Progenitor cell of endocrine pancreas (in vitro differentiated cells): ENCODE data around the gene CFAP44. TPM values are rescaled to one million over a fixed set of nuclear protein-coding genes. Genes with fewer than 3 reads are reported as not detected.
"Not testable (repeated sequence)": the region's sequence is repeated elsewhere in the genome, so short reads cannot be mapped to it uniquely, and the experiment has no call there.

Experiments
- DNase-seq: peaks from one replicate; pipeline ENCODE4 v3.0.0; 2021; ENCODE audit warnings: low spot score; ENCODE audit not compliant: unreplicated experiment
- H3K27ac Mint-ChIP-seq: 2 replicates; pipeline ENCODE4 v1.8.0; 2021; ENCODE audit warnings: mild to moderate bottlenecking, moderate library complexity, mixed read lengths
- H3K27me3 Mint-ChIP-seq: 2 replicates; pipeline ENCODE4 v1.8.0; 2021; ENCODE audit warnings: mixed read lengths
- H3K36me3 Mint-ChIP-seq: 2 replicates; pipeline ENCODE4 v1.8.0; 2022; ENCODE audit warnings: mixed read lengths; ENCODE audit not compliant: insufficient read depth
- H3K4me1 Mint-ChIP-seq: 2 replicates; pipeline ENCODE4 v1.8.0; 2021; ENCODE audit warnings: low read depth, mixed read lengths
- H3K4me3 Mint-ChIP-seq: 2 replicates; pipeline ENCODE4 v1.8.0; 2021; ENCODE audit warnings: low read depth, mild to moderate bottlenecking, moderate library complexity, mixed read lengths
- H3K9me3 Mint-ChIP-seq: 2 replicates; pipeline ENCODE4 v1.8.0; 2021; ENCODE audit warnings: low read depth, mixed read lengths
- CTCF ChIP-seq: fragments of 200-600 bp; sonication (generic); IDR thresholded peaks from one replicate; pipeline ENCODE4 v1.5.0; 2021; ENCODE audit warnings: antibody characterized with exemption, mild to moderate bottlenecking; ENCODE audit not compliant: unreplicated experiment
- long read RNA-seq: library from polyadenylated mRNA; unstranded; transcript quantifications from one replicate; pipeline ENCODE4 v2.0.0, GENCODE V29; 2020
- total RNA-seq: library from RNA; stranded (reverse); gene quantifications from 2 replicates; pipeline ENCODE4 v1.2.1, GENCODE V29; 2021

Gene CFAP44, protein sequence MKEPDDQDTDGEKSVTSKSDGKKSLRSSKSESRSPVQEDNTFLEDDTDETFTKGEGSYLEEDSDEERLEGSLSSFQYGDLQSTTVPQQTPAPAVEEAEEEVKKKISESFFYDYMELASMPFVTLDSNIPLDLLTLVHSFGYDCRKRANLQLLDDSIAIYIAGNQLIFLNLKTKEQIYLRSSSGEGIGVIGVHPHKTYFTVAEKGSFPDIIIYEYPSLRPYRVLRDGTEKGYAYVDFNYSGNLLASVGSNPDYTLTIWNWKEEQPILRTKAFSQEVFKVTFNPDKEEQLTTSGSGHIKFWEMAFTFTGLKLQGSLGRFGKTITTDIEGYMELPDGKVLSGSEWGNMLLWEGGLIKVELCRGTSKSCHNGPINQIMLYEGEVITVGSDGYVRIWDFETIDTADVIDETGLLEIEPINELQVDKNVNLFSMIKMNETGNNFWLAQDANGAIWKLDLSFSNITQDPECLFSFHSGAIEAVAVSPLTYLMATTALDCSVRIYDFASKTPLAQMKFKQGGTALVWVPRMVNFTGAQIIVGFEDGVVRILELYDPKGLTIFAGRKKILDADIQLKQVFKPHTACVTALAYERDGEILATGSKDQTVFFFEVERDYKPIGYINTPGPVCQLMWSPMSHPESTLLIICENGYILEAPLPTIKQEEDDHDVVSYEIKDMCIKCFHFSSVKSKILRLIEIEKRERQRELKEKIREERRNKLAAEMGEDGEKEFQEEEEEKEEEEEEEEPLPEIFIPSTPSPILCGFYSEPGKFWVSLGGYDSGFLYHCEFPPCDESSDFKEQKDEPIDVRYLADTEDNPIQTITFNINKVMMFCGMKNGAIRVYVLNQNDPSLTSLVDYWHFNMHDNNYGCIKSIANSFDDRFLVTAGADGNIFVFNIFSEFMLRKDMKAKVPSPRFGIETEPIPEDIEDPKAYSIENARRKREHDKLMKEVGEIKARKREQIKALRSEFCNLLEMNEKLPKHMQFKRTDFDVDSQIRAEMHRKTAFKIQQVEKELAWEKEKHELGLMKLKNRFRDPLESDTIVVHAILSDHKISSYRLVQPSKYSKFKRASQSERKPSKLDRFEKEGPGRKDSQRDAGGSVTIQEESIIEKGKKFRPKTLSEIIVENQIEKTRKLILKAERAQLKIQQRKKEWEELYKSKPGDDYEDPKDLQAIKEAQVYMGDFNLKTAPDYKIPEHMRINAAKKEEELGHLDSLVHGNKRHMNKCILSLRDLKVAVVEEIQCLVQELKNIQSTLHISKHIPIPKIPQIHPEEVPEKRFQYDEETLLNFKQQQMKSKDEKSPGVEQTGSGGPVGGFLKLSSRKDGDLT (N-terminal part only)
- 16.4 and 17.0 TPM in 2 replicates for total RNA-seq
- long read RNA-seq, partial matches to known transcripts, result 4 of 10 reads
- long read RNA-seq, other reads (novel, unspliced or antisense), result 6 of 10 reads

DNA sequence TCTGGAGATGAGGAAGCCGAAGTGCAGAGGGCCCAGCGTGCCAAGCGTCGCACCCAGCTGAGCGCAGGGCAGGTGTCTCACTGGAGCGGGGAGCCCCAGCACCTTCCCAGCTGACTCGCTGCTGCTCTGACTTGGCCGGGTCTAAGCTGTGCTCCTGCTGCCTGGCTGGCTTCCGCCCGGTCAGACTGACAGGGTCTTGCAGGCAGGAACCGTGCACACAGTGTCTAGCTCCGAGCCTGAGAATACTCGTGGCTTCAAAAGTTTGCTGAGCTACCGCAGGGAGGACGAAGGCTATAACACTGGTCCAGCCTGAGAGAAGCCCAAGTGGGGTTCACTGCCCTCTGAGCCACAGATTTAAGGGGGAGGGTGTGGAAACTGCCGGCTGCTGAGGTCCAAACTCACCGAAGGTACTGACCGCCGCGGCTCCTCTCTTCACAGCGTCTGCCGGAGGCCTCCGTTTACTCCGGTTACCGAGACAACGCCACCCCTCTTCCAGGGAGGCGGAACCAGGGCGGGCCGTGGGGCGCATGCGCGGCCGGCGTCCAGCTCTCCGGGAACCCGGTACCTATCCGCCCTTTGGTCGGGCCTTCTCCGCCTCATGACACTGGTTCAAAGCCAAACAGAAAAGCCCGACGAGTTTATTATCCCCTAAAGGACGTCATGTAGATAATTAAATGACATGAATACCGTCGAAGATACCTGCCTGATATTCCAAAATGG, at the start of gene CFAP44:
Gene CFAP44, minus strand, starts transcription at position 443 of the 720 bp plus-strand sequence. CDS start 7,829 bp downstream, outside the sequence.
- Mint-ChIP-seq H3K36me3 (peaks cover 4% of the 10 kb centered on the region), H3K27me3 (no peaks in the 10 kb centered on the region), H3K4me1 (no peaks in the 10 kb centered on the region), H3K9me3 (no peaks in the 10 kb centered on the region), H3K27ac (peak within 1 kb of the TSS; percentile 83), H3K4me3 (peak within 1 kb of the TSS; percentile 67)
- TF ChIP-seq CTCF, result no peak
- peak; percentile 69 for DNase-seq

- Mint-ChIP-seq H3K27ac (no peak overlapping the region), H3K9me3 (peaks cover 14% of the 10 kb centered on the region), H3K36me3 (peaks cover 38% of the 10 kb centered on the region), H3K4me1 (no peaks in the 10 kb centered on the region), H3K4me3 (no peak overlapping the region), H3K27me3 (no peaks in the 10 kb centered on the region)
- no peak for TF ChIP-seq CTCF
- DNase-seq, result no peak
Measured at GRCh38 chr3:113485161-113485609, 43.9 kb upstream of the CFAP44 start.

GRCh38 chr3:113468539-113468938, 27.2 kb upstream of the CFAP44 start:
- Mint-ChIP-seq H3K27me3 (no peaks in the 10 kb centered on the region), H3K4me3 (no peak overlapping the region), H3K27ac (no peak overlapping the region), H3K36me3 (peaks cover 46% of the 10 kb centered on the region), H3K9me3 (peaks cover 14% of the 10 kb centered on the region), H3K4me1 (no peaks in the 10 kb centered on the region)
- TF ChIP-seq CTCF, result no peak
- no peak for DNase-seq

GRCh38 chr3:113461488-113461887, 20.2 kb upstream of the CFAP44 start:
- Mint-ChIP-seq H3K4me1 (no peaks in the 10 kb centered on the region), H3K36me3 (peaks cover 55% of the 10 kb centered on the region), H3K9me3 (no peaks in the 10 kb centered on the region), H3K27ac (no peak overlapping the region), H3K27me3 (no peaks in the 10 kb centered on the region), H3K4me3 (no peak overlapping the region)
- DNase-seq, result no peak
- TF ChIP-seq CTCF, result no peak

DNA sequence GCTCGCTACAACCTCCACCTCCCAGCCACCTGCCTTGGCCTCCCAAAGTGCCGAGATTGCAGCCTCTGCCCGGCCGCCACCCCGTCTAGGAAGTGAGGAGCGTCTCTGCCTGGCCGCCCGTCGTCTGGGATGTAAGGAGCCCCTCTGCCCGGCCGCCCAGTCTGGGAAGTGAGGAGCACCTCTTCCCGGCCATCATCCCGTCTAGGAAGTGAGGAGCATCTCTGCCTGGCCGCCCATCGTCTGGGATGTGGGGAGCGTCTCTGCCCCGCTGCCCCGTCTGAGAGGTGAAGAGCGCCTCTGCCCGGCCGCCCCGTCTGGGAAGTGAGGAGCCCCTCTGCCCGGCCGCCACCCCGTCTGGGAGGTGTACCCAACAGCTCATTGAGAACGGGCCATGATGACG, 17.3 kb upstream of the CFAP44 start:
- not testable (repeated sequence) for H3K4me3 Mint-ChIP-seq, H3K9me3 Mint-ChIP-seq, H3K4me1 Mint-ChIP-seq, H3K27ac Mint-ChIP-seq, H3K27me3 Mint-ChIP-seq, DNase-seq
- peaks cover 47% of the 10 kb centered on the region for H3K36me3 Mint-ChIP-seq
